Raji (cell line): ENCODE measurements around the gene PRAMEF27.
"Not testable (repeated sequence)": the region's sequence is repeated elsewhere in the genome, so short reads cannot be mapped to it uniquely, and the experiment has no call there.

Experiments used
- POLR2A ChIP-seq: IDR thresholded peaks from 2 replicates; pipeline ENCODE4 v1.6.1; 2011; ENCODE audit warnings: low read depth, low read length, control low read depth; ENCODE audit not compliant: insufficient read depth

Gene PRAMEF27

DNA sequence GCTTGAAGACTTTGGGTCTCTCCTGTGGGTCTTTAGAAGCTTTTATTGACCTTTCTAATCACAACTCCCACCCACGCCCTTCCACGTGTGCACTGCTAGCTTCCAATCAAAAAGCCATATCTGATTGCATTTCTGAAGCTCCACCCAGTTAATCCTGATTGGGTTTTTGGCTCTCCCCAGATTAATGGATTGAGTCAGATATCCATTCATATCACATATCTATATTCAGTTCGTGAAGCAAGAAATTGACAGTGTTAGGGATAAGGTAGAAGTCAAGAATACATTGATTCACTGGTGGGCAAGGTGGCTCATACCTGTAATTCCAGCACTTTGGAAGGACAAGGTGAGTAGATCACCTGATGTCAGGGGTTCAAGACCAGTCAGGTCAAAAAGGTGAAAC, at the start of gene PRAMEF27:
TSS of gene PRAMEF27 (minus strand) at position 101 of the 400 bp plus-strand sequence. CDS start 2,916 bp downstream, outside the sequence.
- not testable (repeated sequence) for TF ChIP-seq POLR2A

DNA sequence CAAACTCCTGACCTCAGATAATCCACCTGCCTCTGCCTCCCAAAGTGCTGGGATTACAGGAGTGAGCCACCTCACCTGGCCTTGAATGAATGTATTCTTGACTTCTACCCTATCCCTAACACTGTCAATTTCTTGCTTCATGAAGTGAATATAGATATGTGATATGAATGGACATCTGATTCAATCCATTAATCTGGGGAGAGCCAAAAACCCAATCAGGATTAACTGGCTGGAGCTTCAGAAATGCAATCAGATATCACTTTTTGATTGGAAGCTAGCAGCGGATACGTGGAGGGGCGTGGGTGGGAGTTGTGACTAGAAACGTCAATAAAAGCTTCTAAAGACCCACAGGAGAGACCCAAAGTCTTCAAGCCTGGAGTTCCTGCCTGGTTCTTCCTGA, 14.1 kb upstream of the PRAMEF27 start, which contains the start of gene PRAMEF25:
TSS of gene PRAMEF25 (plus strand) at position 301 of the 400 bp plus-strand sequence. CDS start 2,920 bp downstream, outside the sequence.
- TF ChIP-seq POLR2A = not testable (repeated sequence)
